ENCODE measurements around the gene SETD3. TPM values are rescaled to one million over a fixed set of nuclear protein-coding genes. Genes with fewer than 3 reads are reported as not detected.

Gene SETD3
- polyA plus RNA-seq, 12 donors, result 55.8 to 87.3 (median 74.3) TPM; not detected in 1

- no peak for DNase-seq
Observed at GRCh38 chr14:99505089-99505488, 24.4 kb upstream of the SETD3 start.

GRCh38 chr14:99503848-99504453 is 23.3 kb upstream of the SETD3 start:
- DNase-seq, result no peak

DNA sequence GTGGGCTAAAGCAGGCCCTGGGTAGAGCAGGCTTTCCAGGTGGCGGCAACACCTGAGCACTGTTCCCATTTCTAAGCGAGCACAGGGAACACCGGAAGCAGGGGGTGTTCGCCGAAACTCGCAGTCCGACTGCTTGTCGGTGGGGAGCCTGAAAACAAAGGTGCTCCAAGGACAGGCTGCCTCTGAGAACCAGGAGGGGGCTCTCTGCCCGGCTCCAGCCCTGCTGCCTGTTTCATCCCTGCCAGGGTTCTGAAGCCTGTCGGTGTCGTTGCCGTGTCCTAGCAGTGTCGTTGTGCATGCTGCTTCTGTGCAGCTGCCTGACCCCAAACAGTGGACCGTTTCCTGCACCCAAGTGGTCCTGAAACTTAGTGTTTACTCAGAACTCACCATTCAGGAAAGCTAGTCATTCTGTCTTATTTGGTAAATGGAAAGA is 22.3 kb upstream of the SETD3 start:
- DNase-seq, result no peak

- DNase-seq, result no peak
Observed at GRCh38 chr14:99497894-99498293, 17.2 kb upstream of the SETD3 start.

DNA sequence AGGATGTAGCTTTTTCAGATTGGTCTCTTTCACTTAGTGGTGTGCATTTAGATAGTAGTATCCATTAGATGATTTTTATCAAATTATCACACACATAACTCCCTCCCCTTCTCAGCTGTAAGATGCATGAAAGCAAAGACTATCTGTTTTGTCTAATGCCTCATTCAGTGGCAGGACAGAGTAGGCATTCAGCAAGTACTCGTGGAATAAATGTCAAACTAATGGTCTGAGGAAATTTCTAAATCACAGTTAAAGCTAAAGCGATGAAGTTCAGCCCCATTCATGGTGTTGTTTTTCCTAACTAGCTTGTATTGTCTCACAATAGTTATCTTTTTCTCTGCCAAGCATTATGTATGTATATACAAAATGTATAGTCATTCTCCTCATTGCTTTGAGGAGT is 16.7 kb upstream of the SETD3 start:
- DNase-seq, result no peak

- no peak for DNase-seq
Observed at GRCh38 chr14:99484106-99484505, 3.4 kb upstream of the SETD3 start.

GRCh38 chr14:99481745-99482099 is 1.1 kb upstream of the SETD3 start:
- peak; percentile 27 for DNase-seq

GRCh38 chr14:99480917-99481744 is 472 bp upstream of the SETD3 start, which contains the start of gene CCNK:
TSS of gene CCNK (plus strand) at chr14:99481409. CDS start at chr14:99492678, 11,269 bp downstream.
- DNase-seq, result peak; percentile 100

DNA sequence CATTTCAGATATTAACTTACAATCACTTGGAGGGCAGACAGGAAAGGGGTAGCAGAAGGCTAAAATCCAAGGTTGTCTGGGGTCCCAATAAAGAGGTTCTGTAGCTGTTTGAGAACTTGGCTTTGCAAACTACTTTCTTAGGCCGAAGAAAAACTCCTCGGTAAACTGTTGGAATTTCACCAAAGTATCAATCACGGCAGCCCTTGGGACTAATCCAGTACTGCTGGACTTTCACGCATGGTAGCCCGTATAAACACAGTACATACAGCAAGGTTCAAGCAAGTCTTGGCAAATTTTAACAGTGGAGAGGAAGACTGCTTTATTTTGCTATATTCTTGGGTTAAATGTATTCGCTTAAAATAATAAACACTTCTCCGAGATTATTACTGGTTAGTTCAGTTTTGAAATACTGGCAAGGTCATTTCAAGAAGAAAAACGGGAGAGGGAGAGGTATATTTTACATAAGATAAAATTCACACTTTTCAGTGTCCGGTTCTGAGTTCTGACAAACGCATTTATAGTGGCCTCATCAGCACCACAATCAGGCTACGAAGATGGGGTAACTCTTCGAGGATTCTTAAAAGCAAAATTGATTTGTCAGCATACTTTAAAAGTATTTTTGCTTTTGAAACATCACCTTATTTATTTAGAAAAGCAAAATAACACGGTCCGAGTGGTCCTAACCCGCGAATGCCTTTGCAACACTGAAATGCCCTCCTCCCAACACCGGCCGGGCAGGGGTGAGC is 1.3 kb downstream of the SETD3 start:
- DNase-seq, result no peak

GRCh38 chr14:99478128-99478527 is 2.5 kb downstream of the SETD3 start:
- no peak for DNase-seq

DNA sequence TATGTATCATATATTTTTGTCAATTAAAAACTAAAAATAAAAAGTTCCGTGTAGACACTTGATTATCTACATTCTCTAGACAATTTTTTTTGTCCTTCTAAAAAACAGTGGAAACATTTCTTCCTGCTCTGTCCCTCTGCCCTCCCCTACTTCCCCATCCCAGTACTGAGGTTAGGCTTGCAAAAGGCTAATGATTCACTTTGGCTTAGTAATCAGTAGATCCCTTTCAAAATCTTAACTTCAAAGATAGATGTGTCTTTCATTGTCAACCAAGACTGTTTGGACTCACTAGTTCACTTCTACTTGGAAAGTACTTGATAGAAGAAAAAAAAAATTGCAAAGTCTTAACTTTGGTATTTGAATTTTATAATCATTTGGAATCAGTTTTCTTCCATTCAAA is 3.8 kb downstream of the SETD3 start:
- DNase-seq, result no peak

- DNase-seq, result no peak
Observed at GRCh38 chr14:99475660-99476059, 5.0 kb downstream of the SETD3 start.

GRCh38 chr14:99475179-99475578 is 5.5 kb downstream of the SETD3 start:
- DNase-seq, result no peak

GRCh38 chr14:99473458-99473857 is 7.2 kb downstream of the SETD3 start:
- no peak for DNase-seq

GRCh38 chr14:99472937-99473336 is 7.7 kb downstream of the SETD3 start:
- no peak for DNase-seq

DNA sequence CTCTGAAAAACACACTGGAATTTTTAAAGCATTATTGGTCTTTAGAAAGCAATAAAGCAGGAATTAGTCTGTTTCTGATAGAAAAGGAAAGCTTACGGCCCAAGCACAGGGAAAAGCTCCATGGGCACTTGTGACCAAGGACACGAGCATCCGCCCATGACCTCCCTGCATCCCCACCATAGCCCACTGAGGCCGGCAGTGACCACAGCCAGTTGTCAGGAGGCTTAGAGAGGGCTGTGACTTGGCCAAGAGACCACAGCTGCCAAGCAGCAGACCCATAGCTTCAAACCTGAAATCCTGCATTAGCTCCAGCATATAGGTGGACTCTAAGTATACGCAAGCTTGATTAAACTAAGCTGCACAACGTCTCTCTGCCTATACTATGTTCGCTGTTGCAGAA is 8.9 kb downstream of the SETD3 start:
- DNase-seq, result no peak

DNA sequence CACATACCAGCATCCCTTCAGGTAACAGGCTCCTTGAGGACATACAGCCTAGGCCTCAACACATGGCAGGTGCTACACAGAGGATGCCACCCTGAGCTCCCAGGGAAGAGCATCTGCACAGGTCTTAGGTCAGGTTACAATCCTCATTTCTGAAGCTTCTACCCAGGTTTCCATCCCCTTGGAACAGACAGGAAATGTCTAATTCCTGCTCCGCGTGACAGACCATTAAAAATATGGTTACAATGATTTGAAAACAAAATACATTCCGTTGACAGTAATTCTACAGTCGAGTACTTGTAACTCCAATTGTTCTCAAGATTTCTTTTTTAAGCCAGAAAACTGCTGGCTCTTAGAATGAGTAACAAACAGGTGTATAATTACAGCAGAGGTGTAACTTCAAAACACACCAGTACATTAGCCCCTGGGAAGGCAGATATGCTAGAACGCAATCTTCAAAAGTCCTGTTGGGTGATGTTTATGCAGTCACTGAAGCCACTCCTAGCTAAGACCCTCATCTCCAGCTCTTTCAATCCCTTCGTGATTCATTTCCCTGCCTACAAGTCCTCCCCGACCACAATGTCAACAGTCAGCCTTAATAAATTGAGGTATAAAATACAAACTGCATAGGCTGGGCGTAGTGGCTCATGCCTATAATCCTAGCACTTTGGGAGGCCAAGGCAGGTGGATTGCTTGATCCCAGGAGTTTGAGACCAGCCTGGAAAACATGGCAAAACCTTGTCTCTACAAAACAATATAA is 11.6 kb downstream of the SETD3 start:
- DNase-seq, result no peak

DNA sequence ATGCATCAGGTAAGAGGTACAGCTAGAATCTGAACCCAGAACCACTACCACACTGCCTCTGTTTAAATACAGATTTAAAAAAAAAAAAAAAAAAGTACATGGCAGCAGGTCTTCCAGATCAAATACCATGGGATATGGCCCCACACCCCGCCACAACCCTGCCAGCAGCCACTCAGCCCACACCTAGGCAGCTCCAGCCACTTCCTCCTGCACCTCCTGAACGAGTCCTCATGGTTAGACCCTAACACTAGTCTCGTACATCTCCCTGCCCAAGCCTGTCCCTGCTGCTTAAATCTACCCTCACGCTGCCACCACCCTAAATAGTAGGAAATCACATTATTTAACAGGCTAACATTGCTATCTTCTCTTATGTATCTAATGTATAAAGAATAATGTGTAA is 12.6 kb downstream of the SETD3 start:
- no peak for DNase-seq

- DNase-seq, result no peak
Observed at GRCh38 chr14:99467336-99468078, 13.2 kb downstream of the SETD3 start.

GRCh38 chr14:99466758-99467157 is 13.9 kb downstream of the SETD3 start:
- no peak for DNase-seq

GRCh38 chr14:99465288-99465687 is 15.4 kb downstream of the SETD3 start:
- DNase-seq, result no peak

Measured in muscle of arm (tissue), 12 donors.